SW480 (cell line): ENCODE results near the gene ADCY6.

ENCODE experiments used
- DNase-seq: peaks from one replicate; pipeline ENCODE4 v3.0.0-alpha.2; 2016; ENCODE audit warnings: low spot score

The ADCY6 gene

DNA sequence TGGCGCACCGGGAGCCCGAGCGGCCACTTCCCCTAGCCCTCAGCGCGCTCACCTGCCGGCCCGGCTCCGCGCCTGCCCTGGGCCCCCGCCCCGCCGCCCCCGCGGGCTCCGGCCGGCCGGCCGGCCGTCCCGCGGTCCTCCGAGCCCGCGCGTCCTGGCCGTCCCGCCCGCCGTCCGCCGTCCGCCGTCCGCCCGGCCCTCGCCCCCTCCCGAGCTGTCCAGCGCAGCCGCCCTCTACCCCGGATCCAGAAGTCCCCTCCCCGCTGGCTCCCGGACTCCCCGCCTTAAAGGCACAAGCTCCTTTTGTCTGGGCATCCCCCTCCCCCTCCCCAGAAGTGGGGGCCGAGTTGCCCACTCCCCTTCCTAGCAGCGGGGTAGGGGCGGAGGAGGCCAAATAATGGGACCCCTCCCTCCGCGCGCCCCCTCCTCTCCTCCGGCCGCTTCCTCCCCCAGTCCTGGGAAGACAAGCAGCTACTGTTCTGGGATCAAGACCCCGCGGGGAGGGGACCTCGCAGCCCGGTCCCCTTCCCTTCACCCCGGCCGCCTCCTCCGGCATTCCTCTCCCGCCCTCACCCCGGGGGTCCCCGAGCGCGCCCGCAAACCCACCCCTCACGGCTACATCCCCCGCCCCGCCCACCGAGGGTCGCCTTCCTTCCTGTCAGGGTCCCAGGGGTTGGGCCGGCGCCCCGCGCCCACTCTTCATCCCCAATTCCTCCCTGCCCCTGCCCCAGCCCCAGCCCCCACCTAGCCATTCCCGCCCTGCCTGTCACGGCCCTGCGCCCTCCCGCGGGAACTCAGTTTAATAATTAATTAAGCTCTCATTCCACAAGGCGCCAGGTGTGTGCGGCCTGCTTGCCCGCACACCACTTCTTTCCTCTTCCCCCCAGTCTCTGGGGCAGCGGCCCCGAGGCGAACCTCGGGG is at the start of gene ADCY6:
TSS of gene ADCY6 (minus strand) at position 236 of the 922 bp plus-strand sequence. CDS start 5,655 bp downstream, outside the sequence.
- DNase-seq = peak; percentile 66

DNA sequence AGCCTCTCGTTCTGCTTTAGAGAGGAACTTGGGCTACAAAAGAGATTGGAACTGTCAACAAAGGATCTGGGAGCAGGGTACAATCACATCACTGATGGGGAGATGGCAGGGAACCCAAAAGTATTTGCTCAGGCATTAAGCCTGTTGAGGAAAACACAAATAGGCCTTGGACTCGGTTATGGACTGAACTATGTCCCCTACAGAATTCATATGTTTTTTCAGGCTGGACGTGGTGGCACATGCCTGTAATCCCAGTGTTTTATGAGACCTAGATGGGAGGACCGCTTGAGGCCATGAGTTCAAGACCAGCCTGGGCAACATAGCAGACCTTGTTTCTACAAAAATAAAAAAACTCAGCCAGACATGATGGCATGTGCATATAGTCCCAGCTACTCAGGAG is 49.2 kb upstream of the ADCY6 start:
- no peak for DNase-seq

DNA sequence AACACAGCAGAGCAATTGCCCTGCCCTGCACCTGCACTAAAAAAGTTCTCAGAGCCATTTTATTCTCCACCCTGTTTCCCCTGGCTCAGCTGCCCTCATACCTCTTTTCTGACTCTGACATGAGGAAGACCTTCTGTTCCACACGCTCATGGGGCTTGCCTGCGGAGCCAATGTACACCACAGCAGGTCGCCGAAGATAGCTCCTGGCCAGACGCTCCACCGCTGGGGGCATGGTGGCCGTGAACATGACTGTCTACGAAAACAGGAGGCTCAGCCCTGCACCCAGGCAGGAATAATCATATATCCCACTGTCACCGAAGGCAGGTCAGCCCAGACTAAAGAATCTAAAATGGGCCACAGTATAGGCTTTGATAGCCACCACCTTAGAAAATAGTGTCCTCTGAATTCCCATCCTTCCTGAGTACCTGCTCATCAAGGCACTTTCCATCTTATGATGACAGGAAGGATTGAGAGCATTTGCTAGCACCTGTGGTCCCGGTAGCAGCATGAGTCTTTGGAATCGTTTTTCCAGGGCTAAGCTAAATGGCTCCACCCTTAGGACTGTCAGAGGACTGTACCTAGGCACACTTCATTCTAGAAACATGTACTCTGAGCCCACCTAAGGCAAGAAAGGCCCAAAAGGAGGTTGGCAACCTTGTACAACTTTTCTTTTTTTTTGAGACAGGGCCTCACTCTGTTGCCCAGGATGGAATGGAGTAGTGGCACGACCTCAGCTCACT is 43.6 kb upstream of the ADCY6 start:
- no peak for DNase-seq

DNA sequence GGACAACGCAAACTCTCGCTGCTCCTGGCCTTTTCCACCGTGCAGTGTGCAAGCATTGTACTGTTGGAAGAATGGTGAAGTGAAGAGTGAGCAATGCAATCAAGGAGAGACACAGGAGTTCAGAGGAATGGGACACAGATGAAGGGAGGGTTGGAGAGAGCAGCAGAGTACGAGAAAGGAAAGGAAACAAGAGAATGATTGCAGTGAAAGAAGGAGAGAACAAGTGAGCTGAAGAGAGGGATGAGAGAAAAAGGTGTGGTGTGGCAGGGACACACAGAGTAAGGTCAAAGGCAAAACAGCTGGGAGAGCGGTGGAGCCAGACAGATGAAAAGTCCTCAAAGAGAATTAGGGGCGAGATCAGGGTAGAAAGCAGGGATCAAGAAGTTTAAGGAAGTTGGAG is 42.4 kb upstream of the ADCY6 start:
- no peak for DNase-seq

DNA sequence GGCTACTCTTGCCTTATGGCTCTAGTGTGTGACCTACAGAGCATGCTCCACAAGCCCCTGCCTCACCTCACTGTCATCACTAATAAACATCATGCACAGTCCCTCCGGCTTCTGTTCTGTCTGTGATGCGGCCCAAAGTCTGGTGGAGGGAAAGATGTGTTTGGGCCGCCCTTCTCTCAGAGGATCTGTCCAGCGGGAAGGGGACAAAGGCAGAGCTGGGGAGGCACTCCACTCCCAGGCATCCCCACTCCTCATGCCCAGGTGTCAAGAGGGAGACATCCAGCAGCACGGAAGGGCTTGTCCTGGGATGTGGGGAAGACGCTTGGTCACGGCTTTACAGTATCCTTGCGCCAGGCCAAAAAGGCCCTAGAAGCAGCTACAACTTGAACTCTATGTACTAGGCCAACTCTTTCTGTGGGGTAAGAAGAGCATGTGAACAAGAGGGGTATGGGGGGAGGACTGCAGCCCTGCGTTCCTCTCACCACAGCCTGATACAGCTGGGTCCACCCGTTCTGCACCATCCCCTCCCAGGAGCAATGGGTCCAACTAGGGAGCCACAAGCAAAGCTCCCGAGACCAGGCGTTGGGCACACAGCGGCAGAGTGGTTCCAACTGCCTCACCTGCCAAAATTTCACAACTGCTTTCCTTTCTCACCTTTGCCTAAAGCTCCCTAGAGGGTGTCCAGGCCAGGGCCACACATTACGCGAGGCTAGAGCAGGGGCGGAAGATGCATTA is 40.1 kb upstream of the ADCY6 start:
- DNase-seq = no peak

DNA sequence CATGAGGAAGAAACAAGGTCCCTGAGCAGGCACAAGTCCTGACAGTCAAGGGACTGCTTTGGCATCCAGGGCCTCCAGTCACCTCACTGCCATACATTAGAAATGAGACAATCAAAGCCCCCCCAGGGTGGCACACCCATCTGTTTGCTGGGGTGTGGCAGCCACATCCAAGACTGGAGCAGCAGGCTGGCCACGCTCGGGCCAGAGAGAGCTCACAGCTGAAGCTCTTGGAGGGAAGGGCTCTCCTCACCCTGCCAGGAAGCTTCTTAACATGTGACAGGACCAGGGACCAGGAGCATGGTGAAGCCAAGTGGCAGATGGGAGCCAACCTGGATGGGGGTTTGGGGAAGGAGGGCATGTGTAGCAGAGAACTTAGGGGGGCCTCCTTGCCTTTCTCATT is 39.4 kb upstream of the ADCY6 start:
- no peak for DNase-seq

DNA sequence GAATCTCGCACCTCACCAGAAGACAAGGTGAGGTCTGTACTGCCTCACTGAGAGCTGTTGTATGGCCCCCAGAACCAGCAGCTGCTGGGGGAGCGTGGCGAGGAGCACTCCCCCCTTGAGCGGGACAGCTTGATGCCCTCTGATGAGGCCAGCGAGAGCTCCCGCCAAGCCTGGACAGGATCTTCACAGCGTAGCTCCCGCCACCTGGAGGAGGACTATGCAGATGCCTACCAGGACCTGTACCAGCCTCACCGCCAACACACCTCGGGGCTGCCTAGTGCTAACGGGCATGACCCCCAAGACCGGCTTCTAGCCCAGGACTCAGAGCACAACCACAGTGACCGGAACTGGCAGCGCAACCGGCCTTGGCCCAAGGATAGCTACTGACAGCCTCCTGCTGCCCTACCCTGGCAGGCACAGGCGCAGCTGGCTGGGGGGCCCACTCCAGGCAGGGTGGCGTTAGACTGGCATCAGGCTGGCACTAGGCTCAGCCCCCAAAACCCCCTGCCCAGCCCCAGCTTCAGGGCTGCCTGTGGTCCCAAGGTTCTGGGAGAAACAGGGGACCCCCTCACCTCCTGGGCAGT is 38.7 kb upstream of the ADCY6 start:
- DNase-seq = no peak

DNA sequence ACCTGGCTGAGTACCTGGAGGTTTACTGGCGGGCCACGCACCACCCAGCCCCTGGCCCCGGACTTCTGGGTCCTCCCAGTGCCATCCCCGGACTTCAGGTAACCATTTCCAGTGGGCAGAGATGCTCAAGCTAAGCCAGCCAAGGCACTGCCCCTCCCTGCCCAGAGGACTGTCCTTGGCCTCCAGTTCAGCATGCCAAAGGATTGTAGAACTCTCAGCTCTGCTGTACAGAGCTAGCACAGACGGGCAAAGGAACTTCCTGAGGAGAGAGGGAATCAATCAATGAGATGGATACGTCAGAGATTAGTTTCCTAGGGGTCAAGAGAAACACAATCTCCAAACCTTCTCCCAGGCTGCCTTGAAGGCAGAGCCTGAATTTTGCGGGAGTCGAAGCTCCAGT is 38.1 kb upstream of the ADCY6 start:
- no peak for DNase-seq

DNA sequence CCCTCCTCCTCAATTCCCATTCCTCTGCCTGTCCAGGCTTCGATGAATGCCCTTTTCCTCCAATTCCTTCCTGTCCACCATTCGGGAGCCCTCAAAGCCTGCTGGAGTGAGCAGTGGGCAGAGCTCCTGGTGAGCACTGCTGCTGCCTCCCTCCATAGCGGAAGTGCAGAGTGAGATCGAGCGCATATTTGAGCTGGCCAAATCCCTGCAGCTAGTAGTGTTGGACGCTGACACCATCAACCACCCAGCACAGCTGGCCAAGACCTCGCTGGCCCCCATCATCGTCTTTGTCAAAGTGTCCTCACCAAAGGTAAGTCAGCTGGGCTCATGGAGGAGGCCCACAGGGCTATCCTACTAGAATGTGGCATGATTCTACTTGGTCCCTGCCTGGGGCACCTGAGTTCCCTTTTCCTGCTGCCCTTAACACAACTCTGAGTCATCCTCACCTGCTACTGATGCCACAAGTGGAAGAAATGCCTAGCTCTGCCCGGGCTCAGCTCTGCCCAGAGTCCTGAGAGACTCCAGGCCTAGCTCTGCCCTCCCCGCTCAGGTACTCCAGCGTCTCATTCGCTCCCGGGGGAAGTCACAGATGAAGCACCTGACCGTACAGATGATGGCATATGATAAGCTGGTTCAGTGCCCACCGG is 37.4 kb upstream of the ADCY6 start:
- peak; percentile 39 for DNase-seq

DNA sequence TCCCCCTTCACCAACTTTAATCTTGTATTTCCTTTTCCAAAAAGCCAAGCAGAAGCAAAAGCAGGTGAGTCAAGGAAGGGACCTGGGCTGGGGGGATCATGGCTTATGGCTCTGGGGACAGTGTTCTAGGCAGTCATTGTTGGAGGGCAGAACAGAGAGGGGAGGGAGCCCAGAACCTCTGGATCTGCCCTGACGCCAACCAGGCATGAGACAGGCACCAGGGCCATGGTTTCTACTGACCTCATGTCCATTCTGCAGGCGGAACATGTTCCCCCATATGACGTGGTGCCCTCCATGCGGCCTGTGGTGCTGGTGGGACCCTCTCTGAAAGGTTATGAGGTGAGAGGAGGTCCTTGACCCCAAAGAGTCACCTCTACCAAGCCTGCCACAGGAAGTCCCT is 36.0 kb upstream of the ADCY6 start:
- DNase-seq = no peak

DNA sequence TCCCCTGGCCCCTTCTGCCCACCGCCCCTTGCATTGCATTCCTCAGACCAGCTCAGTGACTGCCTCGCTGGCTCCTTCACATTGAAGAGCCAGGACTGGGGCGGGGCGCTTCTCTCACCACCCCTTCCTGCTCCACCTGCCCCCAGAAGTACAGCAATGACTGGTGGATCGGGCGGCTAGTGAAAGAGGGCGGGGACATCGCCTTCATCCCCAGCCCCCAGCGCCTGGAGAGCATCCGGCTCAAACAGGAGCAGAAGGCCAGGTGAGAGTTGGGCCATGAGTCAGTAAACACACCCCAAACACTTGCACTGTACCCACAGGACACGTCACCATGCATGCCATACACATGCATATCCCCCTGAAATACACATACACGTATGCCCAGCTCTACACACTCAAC is 35.2 kb upstream of the ADCY6 start:
- DNase-seq = peak; percentile 94

DNA sequence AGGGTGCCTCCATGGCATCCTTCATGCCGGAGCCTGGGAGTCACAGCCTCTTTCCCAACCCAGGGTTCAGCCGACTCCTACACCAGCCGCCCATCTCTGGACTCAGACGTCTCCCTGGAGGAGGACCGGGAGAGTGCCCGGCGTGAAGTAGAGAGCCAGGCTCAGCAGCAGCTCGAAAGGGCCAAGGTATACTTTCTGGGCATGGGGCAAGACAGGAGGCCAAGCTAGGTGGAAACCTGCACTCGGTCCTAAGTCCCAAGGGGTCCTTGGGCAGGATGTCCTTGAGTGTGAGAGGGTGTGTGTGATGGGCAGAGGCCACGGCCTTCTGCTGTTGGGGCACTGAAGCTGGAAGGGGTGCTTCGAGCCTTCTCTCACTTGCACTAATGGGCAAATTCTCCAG is 34.4 kb upstream of the ADCY6 start:
- no peak for DNase-seq

DNA sequence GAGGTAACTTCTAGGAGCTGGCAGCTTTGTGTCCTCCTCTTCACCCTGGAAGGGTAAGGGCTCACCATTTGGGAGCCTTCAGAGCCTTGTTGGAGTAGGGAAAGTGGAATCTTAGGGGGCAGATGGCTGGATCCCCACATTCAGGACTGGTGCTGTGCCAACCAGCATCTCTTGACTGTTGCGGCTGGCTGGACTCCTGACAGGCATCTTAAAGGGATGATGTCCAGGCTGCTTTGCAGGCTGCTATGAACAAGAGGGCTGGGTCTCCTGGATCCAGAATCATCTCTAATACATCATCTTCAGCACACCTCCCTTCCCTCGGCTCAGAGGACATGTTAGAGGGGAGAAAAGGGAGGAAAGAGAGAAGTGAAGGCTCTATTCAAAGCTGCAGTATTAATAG is 33.8 kb upstream of the ADCY6 start:
- DNase-seq = no peak

DNA sequence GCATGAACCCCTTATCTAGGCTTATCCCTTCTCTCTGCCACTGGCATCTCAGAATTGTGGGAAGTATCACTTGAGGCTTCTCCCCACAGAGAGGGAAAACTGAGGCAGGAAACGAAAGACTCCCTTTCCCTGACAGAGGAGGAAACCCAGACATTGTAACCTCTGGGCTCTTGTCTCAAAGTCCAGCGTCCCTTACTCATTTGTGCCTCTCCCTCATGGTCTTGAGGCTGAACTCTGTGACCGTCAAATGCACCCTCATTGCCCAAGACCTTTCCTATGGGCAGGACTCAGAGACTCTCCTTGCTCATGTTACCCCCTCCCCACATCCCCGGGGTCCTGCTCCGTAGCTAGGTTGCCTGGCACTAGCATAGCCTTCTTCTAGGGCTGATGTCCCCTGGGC is 33.2 kb upstream of the ADCY6 start:
- no peak for DNase-seq

DNA sequence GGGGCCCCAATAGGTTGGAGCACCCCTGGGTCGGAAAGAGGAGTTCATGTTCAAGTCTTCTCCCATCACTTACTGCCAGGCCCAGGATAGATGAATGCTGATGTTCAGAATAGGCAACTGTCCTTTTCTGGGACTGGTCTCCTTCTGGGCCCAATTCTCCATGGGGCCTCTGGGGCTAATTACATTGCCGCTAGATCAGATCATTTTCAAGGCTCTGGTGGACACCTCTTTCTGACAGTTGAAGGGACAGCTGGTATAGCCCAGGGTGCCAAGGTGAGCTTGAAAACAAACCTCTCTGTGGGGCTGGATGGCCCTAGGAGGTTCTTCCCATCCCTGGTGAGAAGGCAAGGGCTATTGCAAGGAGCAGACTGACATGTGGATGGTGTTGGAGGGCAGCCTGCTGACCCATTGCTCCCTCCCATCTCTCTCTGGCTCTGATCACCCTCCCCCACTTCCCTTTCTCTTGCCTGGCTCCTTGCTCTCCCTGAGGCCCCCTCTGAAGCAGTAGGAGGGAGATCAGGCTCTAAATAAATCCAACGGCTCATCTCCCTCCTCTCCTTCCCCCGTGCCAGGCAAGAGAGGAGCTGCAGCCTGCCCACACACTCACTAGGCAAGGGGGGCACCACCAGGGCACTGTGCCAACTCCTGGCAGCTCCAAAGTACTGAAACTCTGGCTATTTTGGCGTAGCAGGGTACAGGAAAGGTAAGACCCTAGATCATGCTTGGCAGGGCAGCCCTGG is 31.3 kb upstream of the ADCY6 start:
- no peak for DNase-seq

DNA sequence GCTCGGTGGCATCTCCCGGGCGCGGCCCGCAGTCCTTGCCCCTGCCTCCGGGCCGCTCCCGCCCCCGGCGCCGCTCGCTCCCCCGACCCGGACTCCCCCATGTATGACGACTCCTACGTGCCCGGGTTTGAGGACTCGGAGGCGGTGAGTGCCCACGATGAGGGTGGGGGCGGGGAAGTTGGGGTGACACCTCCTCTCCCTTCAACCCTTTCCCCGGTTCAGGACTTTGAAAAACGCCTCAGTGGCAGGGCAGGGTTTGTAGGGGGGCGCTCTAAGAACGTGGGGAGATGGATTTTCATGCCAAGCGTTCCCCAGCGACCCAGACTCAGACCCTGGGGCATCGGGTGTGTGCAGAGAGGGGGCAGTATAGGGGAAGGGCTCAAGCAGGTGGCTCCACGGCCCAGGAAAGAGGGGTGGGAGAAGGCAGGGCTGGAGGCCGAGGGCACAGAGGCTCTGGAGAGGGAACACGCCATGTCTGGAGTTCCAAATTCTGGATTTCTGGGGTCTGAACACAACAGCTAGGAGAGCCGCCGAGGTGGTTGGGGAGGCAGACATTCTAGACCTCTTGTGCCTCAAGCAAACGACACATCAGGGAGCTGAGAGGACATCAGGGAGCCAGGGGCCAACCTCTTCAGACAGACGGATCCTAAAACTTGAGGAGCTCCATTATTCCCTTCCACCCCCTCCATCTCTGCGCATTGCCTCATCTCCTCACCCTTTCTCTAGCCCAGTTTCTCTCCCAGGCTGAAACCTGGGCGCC is 30.1 kb upstream of the ADCY6 start:
- DNase-seq = no peak

DNA sequence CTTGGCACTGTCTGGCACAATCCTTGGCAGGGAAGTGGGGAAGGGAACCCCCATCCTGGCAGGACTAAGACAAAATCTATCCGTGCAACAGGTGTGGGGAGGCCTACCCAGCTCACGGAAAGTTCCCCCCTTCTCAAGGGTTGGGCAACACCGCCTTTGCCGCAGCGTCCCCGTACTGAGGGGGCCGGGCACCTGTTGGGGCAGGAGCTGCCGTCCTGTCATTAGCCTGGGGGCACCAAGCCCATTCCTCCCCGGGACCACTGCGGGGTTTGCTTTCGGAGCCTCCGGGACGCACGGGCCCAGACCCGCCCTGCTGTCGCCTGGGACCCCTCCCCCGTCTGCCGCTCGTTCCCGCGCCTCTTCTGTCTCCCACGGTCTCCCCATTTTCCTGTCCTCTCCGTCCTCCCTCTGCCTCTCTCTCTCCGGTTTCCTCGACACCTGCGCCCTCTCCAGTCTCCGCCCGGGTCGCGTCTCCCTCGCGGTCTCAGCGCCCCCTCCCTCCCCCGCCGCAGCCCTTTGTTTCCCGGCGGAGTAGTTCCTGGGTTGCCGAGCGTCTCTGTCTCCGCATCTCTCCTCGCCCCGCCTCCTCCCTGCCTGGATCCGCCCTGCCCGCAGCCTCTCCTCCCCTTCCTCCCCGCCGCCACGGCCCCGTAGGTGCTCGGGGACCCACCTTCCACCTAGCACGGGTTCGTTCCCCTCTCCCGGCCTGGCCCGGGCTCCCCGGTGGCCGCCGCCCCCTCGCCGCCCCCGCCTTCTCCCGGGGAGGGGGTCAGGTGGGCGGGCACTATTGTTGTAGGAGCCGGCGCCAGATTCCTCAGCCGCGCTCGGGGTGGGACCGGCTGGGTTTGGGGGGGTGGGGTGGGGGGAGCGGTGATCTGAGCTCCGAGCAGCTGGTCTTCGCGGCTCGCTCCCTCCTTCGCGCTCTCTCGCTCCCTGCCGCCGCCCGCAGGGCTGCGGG is 29.3 kb upstream of the ADCY6 start, which contains the start of gene CACNB3:
TSS of gene CACNB3 (plus strand) at position 624 of the 958 bp plus-strand sequence. CDS start 434 bp downstream, outside the sequence.
- peak; percentile 50 for DNase-seq

DNA sequence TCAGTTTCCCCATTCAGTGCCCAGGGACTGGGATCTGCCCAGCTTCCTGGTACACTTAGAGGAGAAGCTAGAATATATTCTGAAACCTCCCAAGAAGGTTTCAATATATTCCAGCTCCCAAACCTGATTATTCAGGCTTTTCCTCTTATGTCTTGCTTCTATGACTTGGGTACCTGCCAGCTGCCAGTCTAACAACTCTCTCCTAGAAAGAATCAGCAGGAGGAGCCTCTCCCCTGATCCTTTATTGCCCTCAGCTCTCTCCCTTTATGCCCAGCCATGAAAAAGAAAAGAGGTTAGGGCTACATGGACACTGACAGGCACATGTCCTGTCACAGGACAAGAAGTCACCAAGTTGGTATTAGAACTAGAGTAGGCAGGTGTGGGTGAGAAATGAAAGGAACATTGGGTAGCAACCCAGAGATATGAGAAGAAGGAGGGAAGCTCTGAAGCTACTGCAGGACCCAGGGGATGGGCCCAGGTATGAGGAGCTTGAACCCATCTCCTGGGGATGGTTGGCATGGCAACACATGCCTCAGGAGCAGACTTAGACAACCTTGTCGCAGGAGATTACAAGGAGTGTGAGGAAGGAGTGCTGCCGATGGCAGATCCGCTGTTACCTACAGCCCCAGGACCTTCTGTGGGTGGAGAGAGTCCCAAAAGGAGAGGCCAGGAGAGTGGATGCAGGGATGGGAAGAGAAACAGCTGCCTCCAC is 27.4 kb upstream of the ADCY6 start:
- DNase-seq = no peak
